A549 (cell line): Measurements from ENCODE around the gene DUSP2.

Source experiments
- BHLHE40 ChIP-seq: IDR thresholded peaks from 2 replicates; pipeline ENCODE4 v1.6.1; 2012; ENCODE audit warnings: low read depth, low read length, inconsistent platforms
- CHD4 ChIP-seq: fragments of 200-600 bp; sonication (generic); IDR thresholded peaks from 2 replicates; pipeline ENCODE4 v1.6.1; 2016; ENCODE audit warnings: antibody characterized with exemption, mild to moderate bottlenecking, borderline replicate concordance
- CTCF ChIP-seq: fragments of >200 bp; sonication (Bioruptor Twin); formaldehyde crosslinking; IDR thresholded peaks from 3 replicates; pipeline ENCODE4 v1.5.1; 2016
- MAX ChIP-seq: IDR thresholded peaks from 2 replicates; pipeline ENCODE4 v1.6.1; 2012
- POLR2A ChIP-seq: IDR thresholded peaks from 2 replicates; pipeline ENCODE4 v1.6.1; 2012; ENCODE audit warnings: mild to moderate bottlenecking, low read length
- SMC3 ChIP-seq: fragments of >200 bp; sonication (Bioruptor Twin); formaldehyde crosslinking; IDR thresholded peaks from 3 replicates; pipeline ENCODE4 v1.6.1; 2018; ENCODE audit warnings: inconsistent platforms
- USF2 ChIP-seq: fragments of 450-650 bp; IDR thresholded peaks from 2 replicates; pipeline ENCODE4 v1.6.1; 2014; ENCODE audit warnings: antibody characterized with exemption

- TF ChIP-seq CTCF (no peak), BHLHE40 (no peak), SMC3 (no peak), POLR2A (no peak), CHD4 (no peak), USF2 (no peak), MAX (no peak)
Measured at GRCh38 chr2:96097951-96098823, 47.1 kb downstream of the DUSP2 start.
